Fibroblast of skin of left biceps (primary cell): ENCODE results near the gene RGL4.
"Not testable (repeated sequence)": the region's sequence is repeated elsewhere in the genome, so short reads cannot be mapped to it uniquely, and the experiment has no call there.

Experiments
- DNase-seq, 2 experiments: peaks; one replicate each; pipeline ENCODE4 v3.0.0-alpha.2; 2013; ENCODE audit warnings: low read depth in 2 of 2

Gene RGL4

DNA sequence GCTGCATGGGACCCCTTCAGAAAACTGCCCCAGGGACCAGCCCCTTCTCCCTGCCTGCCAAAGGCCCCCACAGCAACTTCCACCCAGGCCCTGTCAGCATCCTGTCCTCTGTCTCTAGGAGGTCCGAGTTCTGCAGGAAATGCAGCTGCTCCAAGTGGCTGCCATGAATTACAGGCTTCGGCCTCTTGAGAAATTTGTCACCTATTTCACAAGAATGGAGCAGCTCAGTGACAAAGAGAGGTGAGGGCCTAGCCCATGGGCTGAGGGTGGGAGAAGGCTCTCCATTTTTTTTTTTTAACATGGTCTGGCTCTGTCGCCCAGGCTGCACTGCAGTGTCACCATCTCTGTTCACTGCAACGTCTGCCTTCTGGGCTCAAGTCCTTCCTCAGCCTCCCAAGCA, 7.3 kb downstream of the RGL4 start:
- no peak for DNase-seq

DNA sequence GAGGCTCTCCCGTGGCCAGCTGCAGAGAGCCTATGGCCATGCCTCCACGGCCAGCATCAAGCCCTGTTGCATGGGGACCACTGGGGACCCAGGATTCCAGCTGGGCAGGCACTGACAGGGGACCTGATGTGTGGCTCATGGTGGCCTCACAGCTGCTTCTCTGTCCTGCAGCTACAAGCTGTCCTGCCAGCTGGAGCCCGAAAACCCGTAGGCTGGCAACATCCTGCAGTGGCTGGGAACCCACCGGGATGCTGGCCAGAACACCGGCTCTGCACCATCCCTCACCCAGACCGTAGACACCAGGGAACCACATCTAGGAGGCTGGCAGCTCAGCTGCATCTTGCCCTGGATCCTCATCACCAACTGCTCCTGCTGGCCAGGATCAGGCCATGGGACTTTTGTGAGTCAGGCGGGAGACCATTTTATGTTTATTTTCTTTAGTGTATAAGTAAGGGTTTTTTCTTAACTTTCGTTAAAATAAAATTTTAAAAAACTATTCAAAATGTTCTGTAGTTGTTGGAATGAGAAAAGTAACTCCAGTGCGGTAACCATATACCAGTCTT, 7.9 kb downstream of the RGL4 start:
- no peak for DNase-seq

DNA sequence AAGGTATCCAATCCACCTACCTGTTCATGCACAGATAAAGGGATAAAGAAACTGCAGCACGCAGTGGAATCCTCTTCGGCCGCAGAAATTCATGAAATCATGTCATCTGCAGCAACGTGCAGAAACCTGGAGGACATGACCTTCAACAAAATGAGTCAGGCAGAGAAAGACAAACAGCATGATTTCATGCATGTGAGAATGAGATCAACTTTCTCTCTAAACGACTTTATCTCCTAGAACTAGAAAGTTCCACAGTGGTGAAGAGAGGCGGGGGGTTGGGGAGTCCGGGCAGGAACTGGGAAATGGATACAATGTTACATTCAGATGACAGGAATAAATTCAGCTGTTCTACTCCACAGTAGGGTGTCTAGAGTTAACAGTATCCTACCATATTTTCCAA, 9.9 kb downstream of the RGL4 start:
- DNase-seq: no peak

DNA sequence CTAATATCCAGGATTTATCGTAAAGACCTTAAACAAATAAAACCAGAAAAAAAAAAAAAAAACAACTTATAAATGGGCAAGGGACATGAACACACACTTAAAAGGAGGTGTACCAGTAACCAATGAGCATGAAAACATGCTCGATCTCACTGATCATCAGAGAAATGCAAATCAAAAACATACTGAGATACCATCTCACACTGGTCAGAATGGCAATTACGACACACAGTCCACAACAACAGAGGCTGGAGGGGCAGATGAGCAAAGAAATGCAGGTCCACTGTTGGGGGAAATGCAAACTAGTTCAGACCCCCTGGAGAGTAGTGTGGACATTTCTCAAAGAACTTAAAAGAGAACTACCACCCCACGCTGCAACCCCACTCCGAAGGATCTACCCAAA, 13.2 kb downstream of the RGL4 start:
- no peak for DNase-seq

DNA sequence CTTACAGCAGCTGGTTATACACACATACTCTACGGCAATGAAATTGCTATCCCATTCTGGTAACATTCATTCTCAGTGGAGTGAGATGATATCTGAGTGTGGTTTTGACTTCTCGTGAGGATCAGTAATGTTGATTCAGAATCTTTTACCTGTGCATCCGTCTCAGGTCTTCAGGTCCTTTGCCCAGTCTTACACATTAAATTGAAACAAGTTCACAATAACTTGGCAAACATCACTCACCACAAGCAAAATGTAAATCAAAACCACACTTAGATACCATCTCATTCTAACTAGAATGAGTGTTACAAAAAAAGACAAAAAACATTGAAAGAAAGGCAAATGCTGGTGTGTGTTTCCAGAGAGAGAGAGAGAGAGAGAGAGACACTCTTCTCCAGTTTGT, 14.0 kb downstream of the RGL4 start:
- DNase-seq: no peak

DNA sequence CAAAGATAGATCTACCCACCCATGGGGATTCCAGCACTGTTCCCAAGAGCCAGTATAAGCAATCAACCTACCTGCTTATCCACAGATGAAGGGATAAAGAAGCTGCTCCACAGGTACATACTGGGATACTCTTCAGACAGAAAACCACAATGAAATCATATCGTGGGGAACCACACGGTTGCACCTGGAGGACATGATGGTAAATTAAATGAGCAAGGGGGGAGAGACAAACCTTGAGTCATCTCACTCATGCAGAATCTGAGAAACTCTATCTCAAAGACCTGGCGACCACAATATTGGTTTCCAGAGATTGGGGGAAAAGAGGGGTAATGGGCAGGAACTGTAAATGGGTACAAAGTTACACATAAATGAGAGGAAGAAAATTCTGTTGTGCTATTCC, 14.5 kb downstream of the RGL4 start:
- DNase-seq: no peak

DNA sequence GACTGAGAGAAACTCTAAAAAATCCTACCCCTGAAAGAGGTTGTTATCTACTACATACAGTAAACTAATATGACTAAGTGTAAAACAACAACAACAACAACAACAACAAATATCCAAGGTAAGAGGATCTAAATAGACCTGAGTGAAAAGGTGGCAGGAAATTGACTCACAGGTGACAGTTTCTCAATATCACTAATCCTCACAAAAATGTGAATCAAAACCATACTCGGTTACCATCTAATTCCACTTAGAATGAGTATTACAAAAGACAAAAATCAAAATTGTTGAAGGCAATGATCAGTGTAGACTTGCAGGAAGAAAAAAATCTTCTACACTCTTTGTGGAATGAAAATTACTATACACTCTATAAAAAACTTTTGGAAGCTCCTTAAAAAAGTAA, 17.5 kb downstream of the RGL4 start:
- DNase-seq: no peak

DNA sequence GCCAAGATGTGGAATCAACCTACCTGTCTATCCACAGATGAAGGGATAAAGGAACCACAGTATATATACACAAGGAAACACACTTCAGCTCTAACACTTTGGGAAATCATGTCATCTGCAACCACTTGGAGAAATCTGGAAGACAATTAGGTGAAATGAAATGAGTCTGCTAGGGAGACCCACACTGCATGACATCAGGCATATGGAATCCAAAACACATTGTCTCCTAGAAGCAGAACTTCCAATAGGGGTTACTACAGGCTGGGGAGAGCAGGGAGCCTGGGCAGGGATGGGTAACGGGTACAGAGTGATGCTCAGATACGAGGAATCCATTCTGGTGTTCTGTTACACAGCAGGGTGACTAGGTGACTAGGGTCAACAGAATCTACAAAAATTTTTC, 18.3 kb downstream of the RGL4 start:
- DNase-seq: peak; percentile 5 to 15

DNA sequence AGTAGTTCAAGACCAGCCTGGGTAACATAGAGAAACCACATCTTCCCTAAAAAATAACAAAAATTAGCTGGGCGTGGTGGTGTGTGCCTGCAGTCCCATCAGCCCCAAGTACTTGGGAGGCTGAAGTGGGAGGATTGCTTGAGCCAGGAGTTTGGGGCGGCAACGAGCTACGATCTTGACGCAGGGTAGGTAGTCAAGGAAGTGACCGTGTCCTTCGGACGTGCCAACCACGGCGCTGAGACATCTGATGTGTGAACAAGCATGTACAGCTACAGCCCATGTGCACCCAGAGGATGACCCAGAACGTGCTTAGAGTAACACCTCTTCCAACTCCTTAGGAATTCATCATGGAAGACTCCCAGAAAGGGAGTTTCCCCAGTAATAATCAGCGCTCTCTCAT, 21.4 kb downstream of the RGL4 start:
- DNase-seq: no peak

DNA sequence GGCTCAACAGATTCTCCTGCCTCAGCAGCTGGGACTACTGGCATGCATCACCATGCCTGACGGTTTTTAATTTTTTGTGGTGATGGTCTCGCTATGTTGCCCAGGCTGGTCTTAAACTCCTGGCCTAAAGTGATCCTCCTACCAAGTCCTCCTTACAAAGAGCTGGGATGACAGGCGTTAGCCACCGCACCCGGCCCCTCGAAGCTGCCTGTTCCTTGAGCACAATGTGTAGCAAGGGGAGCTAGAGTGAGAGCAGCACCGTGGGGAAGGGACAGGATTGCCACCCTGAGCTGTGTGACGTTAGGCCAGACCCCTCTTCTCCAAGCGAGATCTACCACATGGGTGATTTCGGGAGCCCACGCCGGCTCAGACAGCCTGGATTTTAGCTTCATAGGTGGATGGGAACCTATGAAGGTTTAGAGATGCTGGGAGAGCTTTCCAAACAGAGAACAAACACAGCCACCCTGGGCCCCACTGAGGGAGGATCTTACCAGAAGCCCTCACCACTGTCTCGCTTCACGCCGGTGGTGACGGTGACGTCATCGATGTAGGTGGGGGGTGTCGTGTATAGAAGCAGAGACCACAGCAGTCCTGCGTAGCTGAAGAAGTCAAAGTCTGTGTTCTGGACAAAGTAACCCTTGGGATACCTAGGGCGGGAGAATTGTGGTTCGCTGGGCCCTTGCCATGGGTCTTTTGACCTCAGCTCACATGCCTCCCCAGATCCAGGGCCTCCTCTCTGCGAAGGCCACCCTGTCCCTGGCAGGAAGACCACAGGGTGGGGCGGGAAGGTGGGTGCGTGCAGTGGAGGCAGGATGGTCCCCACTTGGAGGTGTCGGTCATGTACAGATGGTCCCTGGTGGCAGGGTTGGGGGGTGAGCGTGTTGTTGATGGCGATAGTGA, 23.1 kb downstream of the RGL4 start:
- DNase-seq: no peak

DNA sequence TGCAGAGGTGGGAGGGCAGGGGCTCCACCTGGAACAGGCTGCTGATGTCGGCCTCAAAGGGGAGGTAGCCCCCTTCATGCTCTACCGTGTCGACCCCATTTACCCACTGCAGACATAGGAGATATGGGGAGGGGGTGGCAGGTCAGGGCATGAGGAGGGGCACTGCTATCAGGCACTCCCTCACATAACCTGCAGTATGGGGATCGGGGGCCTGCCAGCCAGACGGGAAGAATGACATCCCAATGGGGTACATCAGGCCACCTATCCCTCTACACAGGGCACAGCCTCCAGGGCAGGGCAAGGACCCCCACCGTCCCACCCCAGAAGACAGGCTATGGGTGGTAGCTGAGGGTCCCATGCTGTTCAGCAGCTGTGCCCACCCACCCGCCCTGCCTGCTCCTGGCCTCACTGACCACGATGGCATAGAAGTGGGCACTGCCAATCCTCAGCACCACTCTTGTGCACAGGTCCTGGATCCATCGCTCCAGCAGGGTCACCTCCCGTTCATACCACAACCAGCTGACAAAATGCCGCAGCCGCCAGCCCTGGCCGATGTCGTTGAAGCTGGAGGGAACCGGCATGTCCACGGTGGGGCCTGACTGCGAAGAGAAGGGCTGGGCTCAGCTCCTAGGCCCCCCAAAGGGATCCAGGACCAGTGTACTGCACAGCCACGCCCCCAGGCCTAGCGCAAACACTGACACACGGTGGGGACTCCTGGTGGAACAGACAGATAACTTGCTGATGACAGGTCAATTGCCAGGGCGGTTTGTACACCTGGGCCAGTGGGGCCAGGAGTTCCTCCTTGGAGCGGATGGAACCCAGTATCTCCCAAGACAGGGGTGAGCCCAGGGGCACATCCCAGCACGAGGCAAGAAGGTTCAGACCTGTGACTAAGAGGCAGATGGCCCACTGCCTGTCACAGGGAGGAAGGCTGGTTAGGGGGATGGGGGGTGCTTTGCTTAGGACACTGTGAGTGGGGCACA, 24.1 kb downstream of the RGL4 start:
- no peak for DNase-seq

DNA sequence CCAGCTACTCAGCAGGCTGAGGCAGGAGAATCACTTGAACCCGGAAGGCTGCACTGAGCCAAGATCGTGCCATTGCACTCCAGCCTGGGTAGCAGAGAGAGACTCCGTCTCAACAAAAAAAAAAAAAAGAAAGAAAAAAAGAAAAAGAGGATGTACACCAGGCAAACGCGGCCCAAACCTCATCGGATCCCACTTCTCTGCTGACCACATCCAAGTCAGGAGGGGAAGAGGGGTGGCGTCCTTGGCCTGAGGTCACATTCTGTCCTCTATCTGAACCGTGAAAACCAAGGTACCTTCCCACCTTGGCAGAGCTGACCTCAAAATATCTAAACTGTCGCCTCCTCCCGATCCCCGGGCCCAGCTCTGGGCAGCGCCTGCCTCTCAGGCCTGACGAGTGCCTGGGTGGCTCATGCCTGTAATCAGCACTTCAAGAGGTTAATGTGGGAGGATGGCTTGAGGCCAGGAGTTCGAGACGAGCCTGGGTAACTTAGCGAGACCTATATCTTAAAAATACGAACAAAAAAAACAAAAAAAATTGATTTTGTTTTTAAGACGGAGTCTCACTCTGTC, 25.1 kb downstream of the RGL4 start:
- no peak for DNase-seq

DNA sequence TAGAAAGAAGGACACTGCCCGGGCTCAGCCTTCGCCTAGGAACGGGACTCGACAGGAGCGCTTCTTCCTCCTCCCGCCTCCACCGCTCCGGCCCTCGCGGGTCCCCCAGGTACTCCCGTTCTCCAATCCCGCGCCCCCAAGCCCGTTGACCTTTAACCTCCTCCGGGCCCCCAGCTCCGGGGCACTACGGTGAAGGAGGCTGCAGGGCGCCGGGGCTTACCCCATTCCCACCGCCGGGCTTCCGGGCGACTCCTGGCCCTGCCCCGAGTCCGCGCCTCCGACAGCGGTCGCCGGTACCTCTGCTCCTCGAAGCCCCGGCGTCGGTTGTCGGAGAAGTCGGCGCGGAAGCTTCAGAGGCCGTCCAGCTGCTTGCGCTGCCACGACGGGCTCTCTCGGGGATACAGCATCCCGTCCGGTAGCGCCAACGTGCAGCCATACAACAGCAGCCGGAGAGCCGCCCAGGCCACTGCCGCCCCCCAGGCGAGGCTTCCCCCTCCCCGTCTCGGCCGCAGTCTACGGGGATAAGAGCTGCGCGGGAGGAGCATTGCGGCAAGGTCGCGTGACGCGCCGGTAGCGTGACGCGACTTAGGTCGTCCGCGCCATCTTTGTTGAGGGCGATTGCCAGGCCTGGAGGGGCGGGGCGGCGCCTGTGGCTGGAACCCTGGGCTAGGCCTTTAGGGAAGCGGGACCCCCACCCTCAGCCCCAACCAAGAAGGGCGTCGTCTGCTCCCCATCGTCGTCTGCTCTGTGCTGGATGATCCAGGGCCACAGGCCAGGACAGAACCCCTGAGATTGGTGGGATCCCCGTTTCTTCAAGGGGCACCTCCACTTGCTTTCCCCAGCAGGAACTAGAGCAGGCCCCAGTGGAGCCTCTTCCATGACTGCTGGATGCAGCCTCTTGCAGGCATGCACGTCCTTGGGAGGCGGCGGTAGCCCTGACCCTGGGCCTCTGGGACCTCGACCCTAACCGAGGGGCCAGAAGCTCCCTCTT, 26.3 kb downstream of the RGL4 start:
- peak; percentile 64 to 66 for DNase-seq

DNA sequence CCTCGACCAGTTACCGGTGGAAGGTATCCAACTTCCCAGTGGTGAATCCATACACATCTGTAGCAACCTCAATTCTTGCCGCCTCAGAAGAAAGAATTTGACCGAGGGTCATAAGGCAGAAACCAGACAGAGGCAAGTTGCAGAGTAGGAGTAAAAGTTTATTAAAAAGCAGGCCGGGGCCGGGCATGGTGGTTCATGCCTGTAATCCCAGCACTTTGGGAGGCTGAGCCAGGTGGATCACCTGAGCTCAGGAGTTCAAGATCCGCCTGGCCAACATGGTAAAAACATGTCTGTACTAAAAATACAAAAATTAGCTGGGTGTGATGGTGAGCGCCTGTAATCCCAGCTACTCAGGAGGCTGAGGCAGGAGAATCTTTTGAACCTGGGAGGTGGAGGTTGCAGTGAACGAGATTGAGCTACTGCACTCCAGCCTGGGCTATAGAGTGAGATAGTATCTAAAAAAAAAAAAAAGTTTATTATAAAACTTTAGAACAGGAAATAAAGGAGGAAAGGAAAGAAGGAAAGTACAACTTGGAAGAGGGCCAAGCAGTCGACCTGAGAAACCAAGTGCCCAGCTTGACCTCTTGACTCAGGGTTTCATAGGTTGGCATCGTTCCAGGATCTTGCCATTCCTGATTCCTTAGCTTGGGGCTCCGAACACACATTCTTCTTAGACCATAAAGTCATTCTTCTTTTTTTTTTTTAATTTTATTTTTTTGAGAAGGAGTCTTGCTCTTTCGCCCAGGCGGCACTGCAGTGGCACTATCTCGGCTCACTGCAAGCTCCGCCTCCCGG, 27.8 kb downstream of the RGL4 start:
- no peak for DNase-seq

DNA sequence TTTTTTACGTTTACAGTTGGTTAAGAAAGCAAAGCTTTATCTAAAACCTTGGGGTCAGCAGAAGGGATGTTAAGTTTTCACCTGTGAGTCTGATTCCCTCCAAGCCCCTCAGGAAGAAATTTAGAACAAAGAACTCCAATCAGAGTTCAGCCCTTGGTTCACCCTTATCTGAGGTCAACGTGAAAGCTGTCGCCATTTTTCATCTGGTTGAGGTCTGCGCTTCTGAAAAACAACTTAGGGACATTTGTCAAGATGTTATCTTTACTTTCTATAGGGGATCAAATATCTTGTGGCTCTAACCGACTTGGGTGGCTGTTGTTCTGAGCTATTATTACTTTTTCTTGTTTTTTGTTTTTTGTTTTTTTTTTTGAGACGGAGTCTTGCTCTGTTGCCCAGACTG, 30.0 kb downstream of the RGL4 start:
- no peak for DNase-seq

DNA sequence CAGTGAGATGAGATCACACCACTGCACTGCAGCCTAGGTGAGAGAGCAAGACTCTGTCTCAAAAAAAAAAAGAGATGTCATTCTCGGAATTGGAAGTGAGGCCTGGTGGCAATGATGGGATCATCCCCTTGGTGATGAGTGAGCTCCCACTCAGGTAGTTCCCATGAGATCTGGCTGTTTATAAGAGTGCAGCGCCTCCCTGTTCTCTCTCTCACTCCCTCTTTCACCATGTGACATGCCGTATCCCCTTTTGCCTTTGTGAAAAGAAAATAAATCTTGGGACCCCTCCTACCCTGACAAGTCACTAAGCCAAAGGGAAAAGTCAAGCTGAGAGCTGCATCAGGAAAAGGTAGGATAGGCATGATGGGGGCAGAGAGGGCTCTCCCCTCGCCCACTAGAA, 31.3 kb downstream of the RGL4 start:
- no peak for DNase-seq

DNA sequence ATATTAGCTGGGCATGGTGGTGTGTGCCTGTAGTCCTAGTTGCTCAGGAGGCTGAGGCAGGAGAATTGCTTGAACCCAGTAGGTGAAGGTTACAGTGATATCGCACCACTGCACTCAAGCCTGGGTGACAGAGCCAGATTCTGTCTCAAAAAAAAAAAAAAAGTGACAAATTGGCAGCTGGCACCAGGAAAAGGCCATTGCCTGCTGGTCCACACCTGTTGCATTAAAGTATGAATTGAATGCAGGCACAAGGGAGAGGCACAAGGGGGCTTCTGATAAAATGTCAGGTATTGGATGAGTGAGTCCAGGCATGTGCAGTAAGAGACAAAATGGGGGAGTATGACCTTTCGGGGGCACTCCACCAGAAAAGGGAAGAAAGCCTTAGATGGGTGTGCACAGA, 31.9 kb downstream of the RGL4 start:
- no peak for DNase-seq

DNA sequence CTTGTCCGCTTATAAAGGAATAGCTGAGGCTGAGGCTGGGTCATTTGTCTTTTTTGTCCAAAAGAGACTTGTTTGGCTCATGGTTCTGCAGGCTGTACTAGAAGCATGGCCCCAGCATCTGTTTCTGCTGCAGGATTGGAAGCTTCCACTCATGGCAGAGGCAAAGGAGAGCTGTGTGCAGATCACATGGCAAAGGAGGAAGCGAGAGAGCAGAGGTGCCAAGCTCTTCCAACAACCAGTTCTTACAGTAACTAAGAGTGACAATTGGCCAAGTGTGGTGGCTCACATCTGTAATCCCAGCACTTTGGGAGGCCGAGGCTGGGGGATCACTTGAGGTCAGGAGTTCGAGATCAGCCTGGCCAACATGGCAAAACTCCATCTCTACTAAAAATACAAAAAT, 37.3 kb downstream of the RGL4 start:
- not testable (repeated sequence) for DNase-seq

DNA sequence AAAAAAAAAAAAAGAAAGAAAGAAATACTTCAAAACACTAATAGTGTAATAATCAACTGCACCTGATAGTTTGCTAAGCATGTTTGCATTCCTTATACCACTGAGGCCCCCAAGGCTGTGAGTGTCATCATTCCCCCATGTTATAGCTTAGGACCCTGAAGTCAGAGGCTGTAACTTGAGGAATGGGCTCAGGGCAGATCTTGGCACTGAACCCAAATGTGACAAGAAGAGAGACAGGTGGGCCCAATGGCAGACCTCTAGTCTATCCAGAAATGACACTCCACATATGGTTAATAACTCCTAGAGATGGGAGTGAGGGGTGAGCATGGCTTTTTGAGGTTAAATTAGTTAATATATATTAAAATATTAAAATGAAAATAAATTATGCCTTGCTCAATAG, 46.9 kb downstream of the RGL4 start:
- no peak for DNase-seq
